GM12878 (cell line): ENCODE measurements around the gene MYO3B. TPM values are rescaled to one million over a fixed set of nuclear protein-coding genes. Genes with fewer than 3 reads are reported as not detected.

Experiments
- BMI1 ChIP-seq: fragments of 450-650 bp; IDR thresholded peaks from 2 replicates; pipeline ENCODE4 v1.6.1; 2016; ENCODE audit warnings: mild to moderate bottlenecking, moderate library complexity, borderline replicate concordance
- BRCA1 ChIP-seq: IDR thresholded peaks from 2 replicates; pipeline ENCODE4 v1.6.1; 2011; ENCODE audit warnings: low read depth, low read length, improper control_type of control experiment
- FOXM1 ChIP-seq: IDR thresholded peaks from 2 replicates; pipeline ENCODE4 v1.6.1; 2012; ENCODE audit warnings: low read depth, mild to moderate bottlenecking, inconsistent platforms, low read length, moderate library complexity
- HDAC2 ChIP-seq: fragments of 200-600 bp; sonication (generic); IDR thresholded peaks from 2 replicates; pipeline ENCODE4 v1.6.1; 2017
- NR2C2 ChIP-seq: IDR thresholded peaks from 2 replicates; pipeline ENCODE4 v1.6.1; 2011; ENCODE audit warnings: borderline replicate concordance, low read depth; ENCODE audit not compliant: control insufficient read depth, insufficient read length
- NR2F1 ChIP-seq: fragments of 450-650 bp; conservative IDR thresholded peaks from 2 replicates; pipeline ENCODE4 v1.6.1; 2017; ENCODE audit warnings: mild to moderate bottlenecking
- POLR2AphosphoS2 ChIP-seq: IDR thresholded peaks from 2 replicates; pipeline ENCODE4 v1.6.1; 2011; ENCODE audit warnings: low read depth, mild to moderate bottlenecking, low read length, improper control_type of control experiment, moderate library complexity
- RB1 ChIP-seq: fragments of 450-650 bp; formaldehyde crosslinking; IDR thresholded peaks from 2 replicates; pipeline ENCODE4 v1.6.1; 2017; ENCODE audit warnings: mild to moderate bottlenecking, borderline replicate concordance
- SMC3 ChIP-seq: IDR thresholded peaks from 2 replicates; pipeline ENCODE4 v1.6.1; 2011; ENCODE audit warnings: low read length, improper control_type of control experiment, borderline replicate concordance
- TCF7 ChIP-seq: IDR thresholded peaks from 2 replicates; pipeline ENCODE4 v1.6.1; 2014; ENCODE audit warnings: antibody characterized with exemption, borderline replicate concordance
- YBX1 ChIP-seq: fragments of 450-650 bp; IDR thresholded peaks from 2 replicates; pipeline ENCODE4 v1.6.1; 2016; ENCODE audit warnings: antibody characterized with exemption
- ZNF207 ChIP-seq: fragments of 450-650 bp; IDR thresholded peaks from 2 replicates; pipeline ENCODE4 v1.6.1; 2014; ENCODE audit warnings: antibody characterized with exemption, mild to moderate bottlenecking, borderline replicate concordance
- ZNF274 ChIP-seq: IDR thresholded peaks from one replicate; pipeline ENCODE4 v1.8.0; 2011; ENCODE audit not compliant: insufficient read length, insufficient read depth
- polyA plus RNA-seq, 11 experiments: library from polyadenylated mRNA; depleted of rRNA in 4 of 11; unstranded in 6 of 11; stranded (reverse) in 5 of 11; fragments of >200 nt; fragmentation: Nextera tagmentation in 4 of 11; fragmentation: Illumina TruSeq in 1 of 11; extraction: Ambion mirVana in 4 of 11; extraction: Trizol in 1 of 11; gene quantifications; 1 replicate in 1 of 11; 2 replicates in 10 of 11; pipeline versions ENCODE4 v1.2.1 to v1.2.3, GENCODE V29; 2011 to 2016; ENCODE audit warnings: inconsistent platforms in 2 of 11, missing spikeins in 2 of 11, low read depth in 1 of 11
- total RNA-seq, 4 experiments: library from RNA; depleted of rRNA in 3 of 4; stranded (reverse); fragments of >200 nt in 3 of 4; fragmentation: Illumina TruSeq in 1 of 4; extraction: Trizol in 1 of 4; gene quantifications; 2 replicates each; pipeline versions ENCODE4 v1.2.1 to v1.2.3, GENCODE V29; 2013 to 2021
- TF ChIP-seq, protein P1 (sequence below): fragments of 450-650 bp; conservative IDR thresholded peaks from 2 replicates; pipeline ENCODE4 v1.6.1; 2017; ENCODE audit warnings: mild to moderate bottlenecking, moderate library complexity
- TF ChIP-seq, protein P2 (sequence below): IDR thresholded peaks from 2 replicates; pipeline ENCODE4 v1.6.1; 2012; ENCODE audit warnings: low read depth, low read length, improper control_type of control experiment
- TF ChIP-seq, protein P3 (sequence below), 3 experiments: IDR thresholded peaks in 2 of 3; conservative IDR thresholded peaks in 1 of 3; 2 replicates each; pipeline ENCODE4 v1.5.1; 2011; ENCODE audit warnings: low read depth in 3 of 3, low read length in 3 of 3, mild to moderate bottlenecking in 3 of 3, control low read depth in 2 of 3, moderate library complexity in 2 of 3, inconsistent platforms in 1 of 3, mixed read lengths in 1 of 3; ENCODE audit not compliant: control insufficient read depth in 2 of 3, insufficient read depth in 1 of 3; ENCODE audit errors: extremely low read depth in 1 of 3
- TF ChIP-seq, protein P4 (sequence below): fragments of 450-650 bp; IDR thresholded peaks from 2 replicates; pipeline ENCODE4 v1.6.1; 2018; ENCODE audit warnings: borderline replicate concordance, mild to moderate bottlenecking; ENCODE audit not compliant: partially characterized antibody
- TF ChIP-seq, protein P5 (sequence below): fragments of 150-350 bp; IDR thresholded peaks from 2 replicates; pipeline ENCODE4 v1.6.1; 2014; ENCODE audit warnings: mild to moderate bottlenecking, low read depth, low read length

MYO3B gene
- total and polyA plus RNA-seq, 10 of the 15 experiments (the other 5 are each of a cell fraction or from before 2014, with no cell fraction given), result 1.1 to 7.1 (median 2.1) TPM

DNA sequence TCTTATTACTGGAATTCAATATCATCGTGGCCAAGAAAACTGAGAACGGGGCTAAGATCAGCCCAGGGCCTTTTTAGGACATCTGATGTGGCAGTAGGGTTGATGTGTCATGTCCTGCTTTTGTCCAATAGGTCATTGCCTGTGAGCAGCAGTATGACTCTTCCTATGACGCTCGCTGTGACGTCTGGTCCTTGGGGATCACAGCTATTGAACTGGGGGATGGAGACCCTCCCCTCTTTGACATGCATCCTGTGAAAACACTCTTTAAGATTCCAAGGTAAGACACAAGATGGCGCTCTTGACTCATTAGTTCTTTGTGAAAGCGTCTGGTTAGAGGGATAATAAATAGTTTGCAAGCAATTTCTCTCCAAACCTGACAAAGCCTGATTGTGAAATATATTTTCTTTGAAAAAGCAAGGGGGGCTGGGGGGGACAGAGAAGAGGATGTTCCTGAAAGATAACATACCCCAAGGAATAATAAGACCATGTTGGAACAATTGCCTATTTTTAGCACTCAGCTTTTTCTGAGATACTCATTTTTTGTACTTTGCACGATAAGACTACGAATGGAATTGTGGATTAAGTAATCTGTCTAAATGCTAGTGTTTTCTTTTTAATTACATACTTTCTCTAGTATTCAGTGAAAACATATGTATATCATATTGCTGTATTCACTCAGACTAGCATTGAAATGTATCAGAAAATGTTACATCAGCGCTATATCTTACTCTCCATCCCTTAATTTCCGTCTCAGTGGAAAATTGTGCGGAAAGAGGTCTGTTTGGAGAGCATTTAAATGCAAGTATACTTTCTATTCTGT, 58.1 kb downstream of the MYO3B start (continued):
- TF ChIP-seq, protein P1, sequence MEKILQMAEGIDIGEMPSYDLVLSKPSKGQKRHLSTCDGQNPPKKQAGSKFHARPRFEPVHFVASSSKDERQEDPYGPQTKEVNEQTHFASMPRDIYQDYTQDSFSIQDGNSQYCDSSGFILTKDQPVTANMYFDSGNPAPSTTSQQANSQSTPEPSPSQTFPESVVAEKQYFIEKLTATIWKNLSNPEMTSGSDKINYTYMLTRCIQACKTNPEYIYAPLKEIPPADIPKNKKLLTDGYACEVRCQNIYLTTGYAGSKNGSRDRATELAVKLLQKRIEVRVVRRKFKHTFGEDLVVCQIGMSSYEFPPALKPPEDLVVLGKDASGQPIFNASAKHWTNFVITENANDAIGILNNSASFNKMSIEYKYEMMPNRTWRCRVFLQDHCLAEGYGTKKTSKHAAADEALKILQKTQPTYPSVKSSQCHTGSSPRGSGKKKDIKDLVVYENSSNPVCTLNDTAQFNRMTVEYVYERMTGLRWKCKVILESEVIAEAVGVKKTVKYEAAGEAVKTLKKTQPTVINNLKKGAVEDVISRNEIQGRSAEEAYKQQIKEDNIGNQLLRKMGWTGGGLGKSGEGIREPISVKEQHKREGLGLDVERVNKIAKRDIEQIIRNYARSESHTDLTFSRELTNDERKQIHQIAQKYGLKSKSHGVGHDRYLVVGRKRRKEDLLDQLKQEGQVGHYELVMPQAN, result no peak
- TF ChIP-seq ZNF274 (no peak), NR2C2 (no peak), BMI1 (no peak), BRCA1 (no peak), ZNF207 (no peak), HDAC2 (no peak), SMC3 (peak; percentile 69; the same call in 1 of the 2 replicates), POLR2AphosphoS2 (no peak), YBX1 (no peak), RB1 (peak; percentile 48; the same call in 1 of the 2 replicates), NR2F1 (no peak), FOXM1 (0 out of 2 replicates have a peak, but pooled peaks have one; percentile 16), TCF7 (no peak)
- TF ChIP-seq, protein P2, sequence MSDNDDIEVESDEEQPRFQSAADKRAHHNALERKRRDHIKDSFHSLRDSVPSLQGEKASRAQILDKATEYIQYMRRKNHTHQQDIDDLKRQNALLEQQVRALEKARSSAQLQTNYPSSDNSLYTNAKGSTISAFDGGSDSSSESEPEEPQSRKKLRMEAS, result no peak
- TF ChIP-seq, protein P3, sequence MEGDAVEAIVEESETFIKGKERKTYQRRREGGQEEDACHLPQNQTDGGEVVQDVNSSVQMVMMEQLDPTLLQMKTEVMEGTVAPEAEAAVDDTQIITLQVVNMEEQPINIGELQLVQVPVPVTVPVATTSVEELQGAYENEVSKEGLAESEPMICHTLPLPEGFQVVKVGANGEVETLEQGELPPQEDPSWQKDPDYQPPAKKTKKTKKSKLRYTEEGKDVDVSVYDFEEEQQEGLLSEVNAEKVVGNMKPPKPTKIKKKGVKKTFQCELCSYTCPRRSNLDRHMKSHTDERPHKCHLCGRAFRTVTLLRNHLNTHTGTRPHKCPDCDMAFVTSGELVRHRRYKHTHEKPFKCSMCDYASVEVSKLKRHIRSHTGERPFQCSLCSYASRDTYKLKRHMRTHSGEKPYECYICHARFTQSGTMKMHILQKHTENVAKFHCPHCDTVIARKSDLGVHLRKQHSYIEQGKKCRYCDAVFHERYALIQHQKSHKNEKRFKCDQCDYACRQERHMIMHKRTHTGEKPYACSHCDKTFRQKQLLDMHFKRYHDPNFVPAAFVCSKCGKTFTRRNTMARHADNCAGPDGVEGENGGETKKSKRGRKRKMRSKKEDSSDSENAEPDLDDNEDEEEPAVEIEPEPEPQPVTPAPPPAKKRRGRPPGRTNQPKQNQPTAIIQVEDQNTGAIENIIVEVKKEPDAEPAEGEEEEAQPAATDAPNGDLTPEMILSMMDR (IDR thresholded peaks at IDR 0.05 in 2 of 3, conservative IDR thresholded peaks at IDR 0.05 in 1 of 3; ENCODE audit: control insufficient read depth in 2 of 3, extremely low read depth in 1 of 3, insufficient read depth in 1 of 3, low read depth in 3 of 3, low read length in 3 of 3), result peak; percentile 62 to 68 (median 65)
- TF ChIP-seq, protein P4, sequence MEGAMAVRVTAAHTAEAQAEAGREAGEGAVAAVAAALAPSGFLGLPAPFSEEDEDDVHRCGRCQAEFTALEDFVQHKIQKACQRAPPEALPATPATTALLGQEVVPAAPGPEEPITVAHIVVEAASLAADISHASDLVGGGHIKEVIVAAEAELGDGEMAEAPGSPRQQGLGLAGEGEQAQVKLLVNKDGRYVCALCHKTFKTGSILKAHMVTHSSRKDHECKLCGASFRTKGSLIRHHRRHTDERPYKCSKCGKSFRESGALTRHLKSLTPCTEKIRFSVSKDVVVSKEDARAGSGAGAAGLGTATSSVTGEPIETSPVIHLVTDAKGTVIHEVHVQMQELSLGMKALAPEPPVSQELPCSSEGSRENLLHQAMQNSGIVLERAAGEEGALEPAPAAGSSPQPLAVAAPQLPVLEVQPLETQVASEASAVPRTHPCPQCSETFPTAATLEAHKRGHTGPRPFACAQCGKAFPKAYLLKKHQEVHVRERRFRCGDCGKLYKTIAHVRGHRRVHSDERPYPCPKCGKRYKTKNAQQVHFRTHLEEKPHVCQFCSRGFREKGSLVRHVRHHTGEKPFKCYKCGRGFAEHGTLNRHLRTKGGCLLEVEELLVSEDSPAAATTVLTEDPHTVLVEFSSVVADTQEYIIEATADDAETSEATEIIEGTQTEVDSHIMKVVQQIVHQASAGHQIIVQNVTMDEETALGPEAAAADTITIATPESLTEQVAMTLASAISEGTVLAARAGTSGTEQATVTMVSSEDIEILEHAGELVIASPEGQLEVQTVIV, result no peak
- TF ChIP-seq, protein P5, sequence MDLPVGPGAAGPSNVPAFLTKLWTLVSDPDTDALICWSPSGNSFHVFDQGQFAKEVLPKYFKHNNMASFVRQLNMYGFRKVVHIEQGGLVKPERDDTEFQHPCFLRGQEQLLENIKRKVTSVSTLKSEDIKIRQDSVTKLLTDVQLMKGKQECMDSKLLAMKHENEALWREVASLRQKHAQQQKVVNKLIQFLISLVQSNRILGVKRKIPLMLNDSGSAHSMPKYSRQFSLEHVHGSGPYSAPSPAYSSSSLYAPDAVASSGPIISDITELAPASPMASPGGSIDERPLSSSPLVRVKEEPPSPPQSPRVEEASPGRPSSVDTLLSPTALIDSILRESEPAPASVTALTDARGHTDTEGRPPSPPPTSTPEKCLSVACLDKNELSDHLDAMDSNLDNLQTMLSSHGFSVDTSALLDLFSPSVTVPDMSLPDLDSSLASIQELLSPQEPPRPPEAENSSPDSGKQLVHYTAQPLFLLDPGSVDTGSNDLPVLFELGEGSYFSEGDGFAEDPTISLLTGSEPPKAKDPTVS, result no peak
